D341Med (cell line): Measurements from ENCODE around the gene FAHD1.
A peak's percentile ranks its signal among the peaks of the same experiment; 100 is the strongest.

ENCODE experiments used
- DNase-seq: peaks from one replicate; pipeline ENCODE4 v3.0.0; 2012; ENCODE audit warnings: low spot score

Gene FAHD1

GRCh38 chr16:1826691-1827573 is at the start of gene FAHD1, which contains the start of gene HAGH:
Gene FAHD1, plus strand, starts transcription at chr16:1827206. Its CDS starts 33 bp downstream, at chr16:1827239.
Gene HAGH, minus strand, starts transcription at chr16:1826825. Its CDS starts 38 bp downstream, at chr16:1826787.
- peak; percentile 99 for DNase-seq

DNA sequence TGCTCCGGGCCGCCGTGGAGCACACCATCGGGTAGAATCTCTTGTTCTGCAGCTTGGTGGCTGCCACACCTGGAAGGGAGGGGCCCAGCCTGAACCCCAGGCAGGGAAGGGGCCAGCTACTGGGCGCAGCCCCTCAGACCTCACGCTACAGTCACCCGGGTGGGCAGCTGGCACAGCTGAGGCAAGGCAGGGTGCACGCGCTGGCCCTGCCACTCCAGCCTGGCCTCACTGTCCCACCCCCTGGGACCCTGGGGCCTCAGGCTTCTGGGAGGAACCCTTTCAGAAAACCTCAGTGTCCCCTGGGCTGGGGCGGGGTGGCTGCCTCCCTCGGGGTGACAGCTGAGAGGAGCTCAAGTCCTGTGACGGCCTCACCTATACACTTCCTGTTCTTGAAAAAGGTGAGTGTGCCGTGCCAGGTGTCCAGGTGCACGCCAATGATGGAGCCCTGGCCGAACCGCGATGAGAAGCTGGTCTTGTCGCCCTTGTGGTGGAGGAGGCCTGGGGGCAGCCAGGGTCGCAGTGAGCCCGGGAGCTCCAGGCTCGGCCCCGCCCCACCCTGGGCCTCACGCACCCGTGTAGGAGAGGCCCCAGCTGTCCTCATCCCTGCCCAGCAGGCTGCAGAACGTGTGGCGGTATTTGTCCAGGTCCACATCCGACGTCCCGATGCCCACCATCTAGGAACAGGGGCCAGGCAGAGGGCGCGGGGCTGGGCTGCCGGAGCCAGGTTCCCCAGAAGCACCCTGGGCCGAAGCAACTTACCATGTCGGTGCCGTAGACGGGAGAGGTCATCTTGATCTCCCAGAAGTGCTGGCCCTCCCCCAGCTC is 49.4 kb upstream of the FAHD1 start:
- no peak for DNase-seq

DNA sequence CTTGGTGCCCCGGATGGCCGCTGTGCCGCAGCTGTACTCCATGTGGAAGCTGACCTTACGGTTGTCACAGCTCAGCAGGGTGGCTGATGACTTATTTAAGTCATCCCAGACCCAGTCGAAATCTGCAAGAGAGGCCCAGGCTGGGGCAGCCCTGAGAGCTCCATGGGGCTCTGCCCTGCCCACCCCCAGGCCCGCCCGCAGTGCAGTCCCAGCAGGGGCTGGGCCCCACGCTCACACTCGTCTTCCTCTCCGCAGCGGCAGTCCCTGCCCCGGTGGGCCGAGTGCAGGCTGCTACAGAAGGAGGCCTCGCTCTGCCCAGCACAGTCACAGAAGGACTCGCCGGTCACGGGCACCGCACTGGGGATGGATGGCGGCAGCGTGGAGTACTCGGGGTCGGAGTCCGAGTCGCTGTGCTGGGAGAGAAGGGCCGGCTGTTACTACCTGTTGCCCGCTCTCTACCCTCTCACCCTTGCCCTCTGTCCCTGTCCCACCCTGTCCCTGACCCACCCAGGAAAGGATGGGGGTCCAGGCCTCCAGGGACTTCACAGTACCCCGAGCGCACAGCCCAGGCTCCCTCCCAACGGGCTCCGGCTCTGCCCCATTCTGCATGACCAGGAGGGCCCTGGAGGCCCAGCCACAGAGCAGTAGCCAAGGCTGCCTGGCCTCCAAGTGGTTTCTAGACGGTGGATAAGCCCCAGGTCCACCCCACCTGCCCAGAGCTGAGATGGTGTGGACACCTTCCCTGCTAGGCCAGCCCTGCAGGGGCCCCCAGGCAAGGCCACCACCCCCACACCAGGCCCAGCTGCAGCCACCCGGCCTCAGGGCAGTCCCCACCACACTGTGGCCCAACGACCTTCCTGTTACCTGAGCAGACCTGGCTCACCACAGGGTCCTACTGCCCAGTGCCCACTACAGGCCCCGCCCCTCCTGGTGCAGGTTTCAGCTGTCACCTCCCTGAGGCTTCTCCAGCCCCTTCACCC is 48.5 kb upstream of the FAHD1 start:
- DNase-seq: no peak

GRCh38 chr16:1779234-1779701 is 47.7 kb upstream of the FAHD1 start:
- no peak for DNase-seq

- DNase-seq: no peak
Observed at GRCh38 chr16:1779741-1780676, 47.0 kb upstream of the FAHD1 start.

GRCh38 chr16:1780677-1781072 is 46.3 kb upstream of the FAHD1 start:
- no peak for DNase-seq

GRCh38 chr16:1781254-1781653 is 45.8 kb upstream of the FAHD1 start:
- DNase-seq: no peak

- peak; percentile 69 for DNase-seq
Observed at GRCh38 chr16:1781758-1782407, 45.1 kb upstream of the FAHD1 start.

GRCh38 chr16:1782408-1783264 is 44.4 kb upstream of the FAHD1 start, which contains the start of the genes NUBP2 and SPSB3:
Gene NUBP2, plus strand, starts transcription at chr16:1782960. Its CDS starts 61 bp downstream, at chr16:1783021.
Gene SPSB3, minus strand, starts transcription at chr16:1782571. Its CDS starts 1,088 bp downstream, at chr16:1781483.
- peak; percentile 96 for DNase-seq

DNA sequence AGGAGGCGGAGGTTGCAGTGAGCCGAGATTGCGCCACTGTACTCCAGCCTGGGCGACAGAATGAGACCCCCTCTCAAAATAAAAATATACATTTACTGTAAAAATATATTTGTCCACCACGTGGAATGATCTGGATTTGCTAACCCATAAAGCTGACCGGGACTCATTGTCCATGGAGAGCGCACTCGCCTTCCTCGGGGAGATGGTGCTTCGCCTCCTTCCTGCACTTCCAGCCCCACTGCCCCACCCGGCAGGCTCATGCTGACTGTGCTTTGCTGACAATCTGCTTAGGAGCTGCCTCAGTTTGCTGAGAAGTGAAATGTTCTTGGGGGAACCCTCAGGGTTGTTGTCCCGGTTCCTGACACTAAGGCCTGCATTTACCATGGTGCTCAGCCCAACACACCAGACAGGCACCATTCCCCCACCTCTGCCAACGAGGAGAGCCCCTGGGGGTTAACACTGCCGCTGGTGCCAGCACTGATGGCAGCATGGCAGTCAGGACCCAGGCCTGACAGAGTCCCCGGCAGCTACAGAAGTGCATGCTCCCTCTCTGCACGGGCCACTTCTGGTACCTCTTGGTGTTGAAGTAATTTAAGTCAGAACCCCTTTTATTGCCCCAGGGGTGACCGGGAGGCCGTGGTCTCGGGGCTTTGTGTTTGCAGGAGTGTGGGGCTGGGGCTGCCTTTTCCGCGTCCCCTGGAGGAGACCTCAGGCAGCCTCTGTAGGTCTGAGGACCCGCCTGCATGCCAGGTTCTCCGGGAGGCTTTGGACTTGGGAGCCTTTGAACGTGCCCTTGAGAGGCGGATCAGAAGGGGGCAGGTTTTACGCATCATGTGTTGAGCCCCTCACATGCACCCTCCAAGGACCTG is 41.8 kb upstream of the FAHD1 start:
- no peak for DNase-seq

GRCh38 chr16:1785846-1786170 is 41.2 kb upstream of the FAHD1 start:
- no peak for DNase-seq

- no peak for DNase-seq
Observed at GRCh38 chr16:1786242-1787055, 40.6 kb upstream of the FAHD1 start.

DNA sequence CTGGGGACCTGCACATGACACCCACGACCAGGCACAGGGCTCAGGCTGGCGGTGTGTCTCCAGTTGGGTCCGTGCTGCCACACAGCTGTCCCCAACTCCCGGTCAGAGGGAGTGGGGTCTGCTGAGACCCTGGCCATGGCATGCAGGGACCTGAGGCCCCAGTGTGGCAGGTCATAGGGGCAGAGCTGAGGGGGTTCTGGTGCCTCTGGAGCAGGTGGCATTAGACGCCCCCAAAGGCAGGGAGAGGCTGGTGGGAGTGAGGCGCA is 40.0 kb upstream of the FAHD1 start:
- no peak for DNase-seq

DNA sequence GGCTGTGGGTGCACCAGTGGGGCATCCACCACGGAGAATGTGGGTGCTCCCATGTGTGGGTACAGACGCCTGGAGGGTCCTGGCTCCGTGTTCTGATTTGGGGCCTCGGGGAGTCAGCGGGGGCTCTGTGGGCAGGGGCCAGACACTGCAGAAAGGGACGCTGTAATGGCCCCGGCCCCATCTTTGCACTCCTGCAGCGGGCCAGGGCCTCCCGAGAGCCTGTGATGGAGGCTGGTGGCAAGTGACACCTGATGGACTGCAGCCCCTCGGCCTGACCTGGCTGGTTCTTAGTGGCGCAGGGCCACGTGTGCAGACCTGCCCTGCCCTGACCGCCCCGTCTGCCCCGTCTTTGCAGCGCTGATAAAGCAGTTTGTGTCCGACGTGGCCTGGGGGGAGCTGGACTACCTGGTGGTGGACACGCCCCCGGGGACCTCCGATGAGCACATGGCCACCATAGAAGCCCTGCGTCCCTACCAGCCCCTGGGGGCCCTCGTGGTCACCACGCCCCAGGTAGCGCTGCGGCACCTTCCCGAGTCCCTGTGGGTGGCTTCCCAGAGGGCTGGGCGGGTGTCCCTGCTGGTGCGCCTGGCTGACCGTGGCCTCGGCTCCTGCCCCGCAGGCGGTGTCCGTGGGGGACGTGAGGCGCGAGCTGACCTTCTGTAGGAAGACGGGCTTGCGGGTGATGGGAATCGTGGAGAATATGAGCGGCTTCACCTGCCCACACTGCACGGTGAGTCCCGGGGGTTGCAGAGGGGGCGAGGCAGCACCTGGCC is 39.5 kb upstream of the FAHD1 start:
- DNase-seq: no peak

DNA sequence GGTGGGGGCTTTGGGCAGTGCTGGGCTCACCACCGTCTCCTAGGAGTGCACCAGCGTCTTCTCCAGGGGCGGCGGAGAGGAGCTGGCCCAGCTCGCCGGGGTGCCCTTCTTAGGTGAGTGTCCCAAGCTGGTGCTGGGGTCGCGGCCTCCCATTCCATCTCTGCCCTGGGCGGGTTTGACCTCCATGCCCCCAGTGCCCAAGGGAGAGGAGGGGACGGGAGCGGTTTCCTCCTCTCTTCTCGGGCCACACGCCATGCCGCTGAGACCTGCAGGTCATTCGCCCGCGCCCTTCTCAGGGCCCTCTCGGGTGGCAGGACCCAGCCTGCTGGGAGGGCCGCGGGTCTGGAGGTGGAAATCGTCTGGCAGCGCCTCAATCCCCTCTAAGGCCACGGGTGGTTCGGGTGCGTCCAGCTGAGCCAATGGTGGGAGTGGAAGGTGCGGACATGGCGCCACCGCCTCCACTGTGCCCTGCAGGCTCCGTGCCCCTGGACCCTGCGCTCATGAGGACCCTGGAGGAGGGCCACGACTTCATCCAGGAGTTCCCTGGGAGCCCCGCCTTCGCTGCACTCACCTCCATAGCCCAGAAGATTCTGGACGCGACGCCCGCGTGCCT is 38.8 kb upstream of the FAHD1 start:
- no peak for DNase-seq

GRCh38 chr16:1788708-1789100 is 38.3 kb upstream of the FAHD1 start:
- DNase-seq: no peak
